H1 (cell line): ENCODE data around the gene FAM76A.

ENCODE experiments used
- ASH2L ChIP-seq: fragments of 200-600, 300-600 bp; sonication (generic); IDR thresholded peaks from one replicate; pipeline ENCODE4 v1.7.1; 2017; ENCODE audit warnings: low read length
- CHD2 ChIP-seq: IDR thresholded peaks from 2 replicates; pipeline ENCODE4 v1.6.1; 2012; ENCODE audit warnings: low read length, improper control_type of control experiment
- EGR1 ChIP-seq: IDR thresholded peaks from 2 replicates; pipeline ENCODE4 v1.6.1; 2011; ENCODE audit warnings: low read depth, low read length, borderline replicate concordance
- EP300 ChIP-seq, 2 experiments: IDR thresholded peaks; 1 replicate in 1 of 2; 2 replicates in 1 of 2; pipeline ENCODE4 v1.6.1; 2011 to 2012; ENCODE audit warnings: low read depth in 2 of 2, low read length in 2 of 2, mild to moderate bottlenecking in 2 of 2, borderline replicate concordance in 1 of 2, inconsistent platforms in 1 of 2, moderate library complexity in 1 of 2
- JUN ChIP-seq: IDR thresholded peaks from 2 replicates; pipeline ENCODE4 v1.6.1; 2011; ENCODE audit warnings: low read depth, mild to moderate bottlenecking, improper control_type of control experiment, low read length
- PHF8 ChIP-seq: fragments of 200-600 bp; sonication (generic); conservative IDR thresholded peaks from 2 replicates; pipeline ENCODE4 v1.7.1; 2012; ENCODE audit warnings: low read depth, mild to moderate bottlenecking, inconsistent platforms, low read length, moderate library complexity
- POLR2A ChIP-seq, 2 experiments: IDR thresholded peaks; 1 replicate in 1 of 2; 2 replicates in 1 of 2; pipeline ENCODE4 v1.6.1; 2011; ENCODE audit warnings: low read depth in 2 of 2, low read length in 2 of 2, mild to moderate bottlenecking in 2 of 2; ENCODE audit errors: control extremely low read depth in 1 of 2
- POLR2AphosphoS5 ChIP-seq: IDR thresholded peaks from 2 replicates; pipeline ENCODE4 v1.6.1; 2011; ENCODE audit warnings: low read depth, low read length
- RNF2 ChIP-seq: fragments of 200-900, 300-1000 bp; sonication (generic); IDR thresholded peaks from 2 replicates; pipeline ENCODE4 v1.7.1; 2016; ENCODE audit warnings: borderline replicate concordance, low read depth, mild to moderate bottlenecking, antibody characterized with exemption, low read length; ENCODE audit not compliant: poor library complexity, severe bottlenecking; ENCODE audit errors: missing control alignments
- RXRA ChIP-seq: IDR thresholded peaks from 2 replicates; pipeline ENCODE4 v1.6.1; 2011; ENCODE audit warnings: low read depth, mild to moderate bottlenecking, low read length, moderate library complexity; ENCODE audit not compliant: insufficient read depth
- SIN3A ChIP-seq, 2 experiments: IDR thresholded peaks in 1 of 2; conservative IDR thresholded peaks in 1 of 2; 2 replicates each; pipeline ENCODE4 v1.6.1; 2011 to 2012; ENCODE audit warnings: low read length in 2 of 2, improper control_type of control experiment in 1 of 2, low read depth in 1 of 2, mild to moderate bottlenecking in 1 of 2
- TF ChIP-seq, protein P1 (sequence below), 3 experiments: IDR thresholded peaks; 1 replicate in 2 of 3; 2 replicates in 1 of 3; pipeline versions ENCODE4 v1.5.1 to v1.6.1; 2011; ENCODE audit warnings: low read length in 3 of 3, mild to moderate bottlenecking in 3 of 3, inconsistent platforms in 2 of 3, low read depth in 1 of 3, moderate library complexity in 1 of 3; ENCODE audit not compliant: insufficient read depth in 1 of 3; ENCODE audit errors: control extremely low read depth in 1 of 3
- TF ChIP-seq, protein P2 (sequence below): IDR thresholded peaks from 2 replicates; pipeline ENCODE4 v1.6.1; 2012; ENCODE audit warnings: inconsistent platforms

DNA sequence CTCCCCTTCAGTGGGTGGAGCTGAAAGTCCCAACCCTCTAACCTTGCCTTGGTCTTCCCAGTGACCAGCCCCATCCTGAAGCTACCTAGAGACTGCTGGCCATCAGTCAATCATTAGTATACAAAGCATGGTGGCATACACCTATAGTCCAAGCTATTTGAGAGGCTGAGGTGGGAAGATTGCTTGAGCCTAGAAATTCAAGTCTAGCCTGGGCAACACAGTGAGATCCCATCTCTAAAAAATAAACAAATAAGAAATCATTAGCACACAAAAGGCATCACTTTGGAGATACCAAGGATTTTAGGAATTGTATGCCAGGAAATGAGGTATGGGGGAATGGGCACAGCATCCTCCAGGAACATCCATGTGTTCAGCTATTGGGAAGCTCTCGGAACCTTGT lies 49.4 kb upstream of the FAM76A start:
- TF ChIP-seq, protein P1, sequence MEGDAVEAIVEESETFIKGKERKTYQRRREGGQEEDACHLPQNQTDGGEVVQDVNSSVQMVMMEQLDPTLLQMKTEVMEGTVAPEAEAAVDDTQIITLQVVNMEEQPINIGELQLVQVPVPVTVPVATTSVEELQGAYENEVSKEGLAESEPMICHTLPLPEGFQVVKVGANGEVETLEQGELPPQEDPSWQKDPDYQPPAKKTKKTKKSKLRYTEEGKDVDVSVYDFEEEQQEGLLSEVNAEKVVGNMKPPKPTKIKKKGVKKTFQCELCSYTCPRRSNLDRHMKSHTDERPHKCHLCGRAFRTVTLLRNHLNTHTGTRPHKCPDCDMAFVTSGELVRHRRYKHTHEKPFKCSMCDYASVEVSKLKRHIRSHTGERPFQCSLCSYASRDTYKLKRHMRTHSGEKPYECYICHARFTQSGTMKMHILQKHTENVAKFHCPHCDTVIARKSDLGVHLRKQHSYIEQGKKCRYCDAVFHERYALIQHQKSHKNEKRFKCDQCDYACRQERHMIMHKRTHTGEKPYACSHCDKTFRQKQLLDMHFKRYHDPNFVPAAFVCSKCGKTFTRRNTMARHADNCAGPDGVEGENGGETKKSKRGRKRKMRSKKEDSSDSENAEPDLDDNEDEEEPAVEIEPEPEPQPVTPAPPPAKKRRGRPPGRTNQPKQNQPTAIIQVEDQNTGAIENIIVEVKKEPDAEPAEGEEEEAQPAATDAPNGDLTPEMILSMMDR (IDR thresholded peaks at IDR 0.05; ENCODE audit: control extremely low read depth in 1 of 3, insufficient read depth in 1 of 3, low read depth in 1 of 3, low read length in 3 of 3) = no peak
- TF ChIP-seq EGR1 (no peak), SIN3A (conservative IDR thresholded peaks at IDR 0.05 in 1 of 2, IDR thresholded peaks at IDR 0.05 in 1 of 2; ENCODE audit: low read depth in 1 of 2, low read length in 2 of 2) (no peak), POLR2A (IDR thresholded peaks at IDR 0.05; ENCODE audit: control extremely low read depth in 1 of 2, low read depth in 2 of 2, low read length in 2 of 2) (no peak), PHF8 (no peak), CHD2 (no peak), RXRA (no peak), RNF2 (no peak), ASH2L (no peak), JUN (no peak), POLR2AphosphoS5 (no peak), EP300 (IDR thresholded peaks at IDR 0.05; ENCODE audit: borderline replicate concordance in 1 of 2, low read depth in 2 of 2, low read length in 2 of 2) (no peak)
- TF ChIP-seq, protein P2, sequence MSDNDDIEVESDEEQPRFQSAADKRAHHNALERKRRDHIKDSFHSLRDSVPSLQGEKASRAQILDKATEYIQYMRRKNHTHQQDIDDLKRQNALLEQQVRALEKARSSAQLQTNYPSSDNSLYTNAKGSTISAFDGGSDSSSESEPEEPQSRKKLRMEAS = no peak
